HL-60 (cell line): ENCODE results near the gene SP100.
A peak's percentile ranks its signal among the peaks of the same experiment; 100 is the strongest.

Experiments used
- DNase-seq, 2 experiments: peaks; one replicate each; pipeline ENCODE4 v3.0.0-alpha.2; 2010 to 2020; ENCODE audit warnings: low read depth in 1 of 2, low spot score in 1 of 2
- H3K27ac ChIP-seq: fragments of 250-450 bp; sonication (Bioruptor Pico); replicated peaks from 2 replicates; pipeline ENCODE4 v1.5.1; 2020; ENCODE audit warnings: mild to moderate bottlenecking, moderate library complexity
- H3K27me3 ChIP-seq: fragments of 250-450 bp; sonication (Bioruptor Pico); 2 replicates; pipeline ENCODE4 v1.5.1; 2021; ENCODE audit warnings: mild to moderate bottlenecking, moderate library complexity; ENCODE audit not compliant: insufficient read depth, poor library complexity, severe bottlenecking
- H3K4me3 ChIP-seq: replicated peaks from 2 replicates; pipeline ENCODE4 v1.5.1; 2011; ENCODE audit warnings: mild to moderate bottlenecking, control low read depth, low read length; ENCODE audit not compliant: insufficient read depth
- GABPA ChIP-seq: IDR thresholded peaks from 2 replicates; pipeline ENCODE4 v1.6.1; 2012; ENCODE audit warnings: low read depth
- POLR2AphosphoS5 ChIP-seq: IDR thresholded peaks from 2 replicates; pipeline ENCODE4 v1.6.1; 2012; ENCODE audit warnings: low read depth
- SPI1 ChIP-seq: IDR thresholded peaks from 2 replicates; pipeline ENCODE4 v1.6.1; 2012; ENCODE audit warnings: low read depth, mild to moderate bottlenecking, borderline replicate concordance
- long read RNA-seq: library from polyadenylated mRNA; unstranded; transcript quantifications from one replicate; pipeline ENCODE4 v2.0.0, GENCODE V29; 2020
- TF ChIP-seq, protein P1 (sequence below): IDR thresholded peaks from one replicate; pipeline ENCODE4 v1.5.1; 2011; ENCODE audit warnings: low read length, control low read depth, inconsistent platforms; ENCODE audit not compliant: insufficient read depth
- TF ChIP-seq, protein P2 (sequence below): IDR thresholded peaks from 2 replicates; pipeline ENCODE4 v1.6.1; 2012; ENCODE audit warnings: low read depth; ENCODE audit not compliant: insufficient replicate concordance

SP100 gene
- long read RNA-seq, transcript SP100-204 (15 exons, 1,898 nt): major isoform, 133 of 258 reads
- long read RNA-seq, transcript SP100-205 (14 exons, 1,802 nt): minor isoform, 18 of 258 reads
- long read RNA-seq, partial matches to known transcripts: 59 of 258 reads
- long read RNA-seq, other reads (novel, unspliced or antisense): 41 of 258 reads

DNA sequence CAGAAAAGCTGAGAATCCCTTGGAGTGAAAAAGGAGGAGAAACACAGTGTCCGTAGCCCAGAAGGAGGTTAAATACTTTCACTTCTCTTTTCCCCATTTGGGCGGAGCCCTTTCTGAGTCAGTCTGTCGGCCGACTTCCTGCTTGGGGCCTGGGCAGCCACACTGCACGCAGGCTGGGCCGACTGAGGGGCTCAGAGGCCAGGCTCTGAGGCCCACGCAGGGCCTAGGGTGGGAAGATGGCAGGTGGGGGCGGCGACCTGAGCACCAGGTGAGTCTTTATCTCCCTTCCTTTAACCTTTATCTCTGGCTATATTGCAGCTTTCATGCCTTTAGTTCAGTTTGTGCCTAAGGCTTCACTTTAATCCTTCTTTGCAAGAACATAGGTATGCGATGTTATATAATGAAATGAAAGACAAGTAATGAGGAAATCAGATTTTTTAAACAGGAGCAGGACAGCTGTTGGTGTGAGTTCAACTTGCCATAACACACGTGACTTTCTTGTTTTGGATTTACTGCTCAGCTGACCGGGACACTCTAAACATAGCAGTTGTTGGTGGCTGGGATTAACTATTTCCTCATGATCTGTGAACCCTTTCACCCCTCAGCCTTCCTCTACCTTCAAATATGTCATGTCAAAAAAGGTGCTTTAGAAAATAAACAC is at the start of gene SP100:
Gene SP100, plus strand, starts transcription at position 141 of the 661 bp plus-strand sequence. Its CDS starts 96 bp downstream, at position 237.
- no peaks in the 10 kb centered on the region for H3K27me3 ChIP-seq
- DNase-seq: peak; percentile 63 to 88
- TF ChIP-seq, protein P1, sequence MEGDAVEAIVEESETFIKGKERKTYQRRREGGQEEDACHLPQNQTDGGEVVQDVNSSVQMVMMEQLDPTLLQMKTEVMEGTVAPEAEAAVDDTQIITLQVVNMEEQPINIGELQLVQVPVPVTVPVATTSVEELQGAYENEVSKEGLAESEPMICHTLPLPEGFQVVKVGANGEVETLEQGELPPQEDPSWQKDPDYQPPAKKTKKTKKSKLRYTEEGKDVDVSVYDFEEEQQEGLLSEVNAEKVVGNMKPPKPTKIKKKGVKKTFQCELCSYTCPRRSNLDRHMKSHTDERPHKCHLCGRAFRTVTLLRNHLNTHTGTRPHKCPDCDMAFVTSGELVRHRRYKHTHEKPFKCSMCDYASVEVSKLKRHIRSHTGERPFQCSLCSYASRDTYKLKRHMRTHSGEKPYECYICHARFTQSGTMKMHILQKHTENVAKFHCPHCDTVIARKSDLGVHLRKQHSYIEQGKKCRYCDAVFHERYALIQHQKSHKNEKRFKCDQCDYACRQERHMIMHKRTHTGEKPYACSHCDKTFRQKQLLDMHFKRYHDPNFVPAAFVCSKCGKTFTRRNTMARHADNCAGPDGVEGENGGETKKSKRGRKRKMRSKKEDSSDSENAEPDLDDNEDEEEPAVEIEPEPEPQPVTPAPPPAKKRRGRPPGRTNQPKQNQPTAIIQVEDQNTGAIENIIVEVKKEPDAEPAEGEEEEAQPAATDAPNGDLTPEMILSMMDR: no peak
- TF ChIP-seq POLR2AphosphoS5 (peak; percentile 88), GABPA (0 out of 2 replicates have a peak, but pooled peaks have one; percentile 13), SPI1 (peak; percentile 90)
- TF ChIP-seq, protein P2, sequence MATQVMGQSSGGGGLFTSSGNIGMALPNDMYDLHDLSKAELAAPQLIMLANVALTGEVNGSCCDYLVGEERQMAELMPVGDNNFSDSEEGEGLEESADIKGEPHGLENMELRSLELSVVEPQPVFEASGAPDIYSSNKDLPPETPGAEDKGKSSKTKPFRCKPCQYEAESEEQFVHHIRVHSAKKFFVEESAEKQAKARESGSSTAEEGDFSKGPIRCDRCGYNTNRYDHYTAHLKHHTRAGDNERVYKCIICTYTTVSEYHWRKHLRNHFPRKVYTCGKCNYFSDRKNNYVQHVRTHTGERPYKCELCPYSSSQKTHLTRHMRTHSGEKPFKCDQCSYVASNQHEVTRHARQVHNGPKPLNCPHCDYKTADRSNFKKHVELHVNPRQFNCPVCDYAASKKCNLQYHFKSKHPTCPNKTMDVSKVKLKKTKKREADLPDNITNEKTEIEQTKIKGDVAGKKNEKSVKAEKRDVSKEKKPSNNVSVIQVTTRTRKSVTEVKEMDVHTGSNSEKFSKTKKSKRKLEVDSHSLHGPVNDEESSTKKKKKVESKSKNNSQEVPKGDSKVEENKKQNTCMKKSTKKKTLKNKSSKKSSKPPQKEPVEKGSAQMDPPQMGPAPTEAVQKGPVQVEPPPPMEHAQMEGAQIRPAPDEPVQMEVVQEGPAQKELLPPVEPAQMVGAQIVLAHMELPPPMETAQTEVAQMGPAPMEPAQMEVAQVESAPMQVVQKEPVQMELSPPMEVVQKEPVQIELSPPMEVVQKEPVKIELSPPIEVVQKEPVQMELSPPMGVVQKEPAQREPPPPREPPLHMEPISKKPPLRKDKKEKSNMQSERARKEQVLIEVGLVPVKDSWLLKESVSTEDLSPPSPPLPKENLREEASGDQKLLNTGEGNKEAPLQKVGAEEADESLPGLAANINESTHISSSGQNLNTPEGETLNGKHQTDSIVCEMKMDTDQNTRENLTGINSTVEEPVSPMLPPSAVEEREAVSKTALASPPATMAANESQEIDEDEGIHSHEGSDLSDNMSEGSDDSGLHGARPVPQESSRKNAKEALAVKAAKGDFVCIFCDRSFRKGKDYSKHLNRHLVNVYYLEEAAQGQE: peak; percentile 15
- H3K4me3 ChIP-seq: peak within 1 kb of the TSS; percentile 68
- peak within 1 kb of the TSS; percentile 80 for H3K27ac ChIP-seq

DNA sequence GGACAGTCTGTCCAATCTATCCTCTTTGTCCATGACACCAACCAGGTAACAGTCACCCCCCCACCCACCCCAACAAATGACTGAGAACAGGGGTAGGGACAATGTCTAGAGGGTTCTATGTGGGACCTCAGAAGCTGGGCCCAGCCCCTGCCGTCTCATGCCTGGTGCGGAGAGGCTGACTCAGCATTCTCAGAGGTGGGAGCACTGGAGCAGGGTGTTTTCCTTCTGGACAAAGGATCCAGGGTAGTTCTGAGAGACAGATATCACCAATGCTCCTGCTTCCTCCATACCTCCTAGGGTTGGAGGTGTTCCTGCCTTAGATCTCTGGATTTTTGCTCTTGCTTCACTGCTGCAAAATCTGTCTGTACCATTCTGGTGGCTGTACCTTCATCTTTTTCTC is 33.9 kb upstream of the SP100 start:
- Histone ChIP-seq H3K27ac (no peak overlapping the region), H3K4me3 (no peak overlapping the region), H3K27me3 (no peaks in the 10 kb centered on the region)
- no peak for DNase-seq
- TF ChIP-seq, protein P2: no peak

DNA sequence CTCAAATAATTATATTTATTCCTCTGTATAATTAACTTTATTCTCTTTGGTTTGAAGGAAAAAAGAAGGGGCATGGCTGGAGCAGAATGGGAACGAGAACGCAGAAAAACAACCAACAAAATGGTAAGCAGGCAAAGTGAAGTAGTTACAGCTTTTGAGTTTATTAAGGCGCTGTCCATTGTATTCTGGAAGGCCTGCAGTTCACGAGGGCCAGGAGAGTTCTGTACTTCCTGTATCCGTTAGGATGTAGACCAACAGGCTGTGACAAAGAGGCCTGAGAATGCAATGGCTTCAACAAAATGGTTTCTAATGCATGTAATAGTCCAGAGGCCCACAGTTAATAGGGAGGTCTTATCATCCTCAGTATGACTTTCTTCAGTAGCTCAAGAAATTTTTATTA is 32.5 kb upstream of the SP100 start:
- no peak overlapping the region for H3K4me3 ChIP-seq
- no peaks in the 10 kb centered on the region for H3K27me3 ChIP-seq
- no peak overlapping the region for H3K27ac ChIP-seq
- TF ChIP-seq, protein P2: peak; percentile 72
- TF ChIP-seq, protein P1: no peak
- no peak for DNase-seq
